A549 (cell line): ENCODE results near the gene FAN1.

Source experiments
- CBX2 ChIP-seq: fragments of 200-600 bp; sonication (generic); IDR thresholded peaks from 2 replicates; pipeline ENCODE4 v1.6.1; 2016; ENCODE audit warnings: low read depth, mild to moderate bottlenecking, borderline replicate concordance
- E2F6 ChIP-seq: IDR thresholded peaks from 2 replicates; pipeline ENCODE4 v1.6.1; 2012; ENCODE audit warnings: low read depth, borderline replicate concordance
- JUN ChIP-seq, 2 experiments: fragments of >200 bp; sonication (Bioruptor Twin); formaldehyde crosslinking; IDR thresholded peaks; 2 replicates in 1 of 2; 3 replicates in 1 of 2; pipeline ENCODE4 v1.6.1; 2016 to 2017
- MAZ ChIP-seq: fragments of 150-350 bp; IDR thresholded peaks from 2 replicates; pipeline ENCODE4 v1.6.1; 2014; ENCODE audit warnings: antibody characterized with exemption, low read depth, low read length, borderline replicate concordance
- POLR2A ChIP-seq: IDR thresholded peaks from 2 replicates; pipeline ENCODE4 v1.6.1; 2012; ENCODE audit warnings: mild to moderate bottlenecking, low read length
- POLR2AphosphoS2 ChIP-seq: conservative IDR thresholded peaks from 2 replicates; pipeline ENCODE4 v1.6.1; 2012; ENCODE audit warnings: low read length, improper control_type of control experiment, inconsistent platforms
- ZC3H11A ChIP-seq: fragments of 450-650 bp; IDR thresholded peaks from 2 replicates; pipeline ENCODE4 v1.6.1; 2014; ENCODE audit warnings: antibody characterized with exemption, mild to moderate bottlenecking
- TF ChIP-seq, protein P1 (sequence below): fragments of >200 bp; sonication (Bioruptor Twin); formaldehyde crosslinking; IDR thresholded peaks from 3 replicates; pipeline ENCODE4 v1.5.1; 2016
- TF ChIP-seq, protein P2 (sequence below): fragments of >200 bp; sonication (Bioruptor Twin); formaldehyde crosslinking; IDR thresholded peaks from 2 replicates; pipeline ENCODE4 v1.6.1; 2016

DNA sequence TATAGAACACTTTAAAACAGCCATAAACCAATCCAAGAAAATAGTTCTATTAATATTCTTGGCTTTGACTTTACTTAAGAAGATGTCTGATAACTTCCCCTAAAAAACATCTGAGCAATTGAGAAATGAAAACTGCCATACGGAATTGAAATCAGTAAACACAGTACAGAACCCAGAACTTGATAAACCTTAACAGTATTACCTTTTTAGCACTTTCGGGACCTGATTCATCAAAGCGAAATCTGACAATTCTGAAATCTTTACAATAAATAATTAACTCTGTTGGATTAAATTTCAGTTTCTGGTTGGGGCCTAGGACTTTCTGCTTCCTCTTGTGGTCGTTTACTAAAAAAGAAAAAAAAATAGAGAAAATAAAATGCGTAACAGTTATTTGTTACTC is 70.4 kb downstream of the FAN1 start:
- TF ChIP-seq, protein P1, sequence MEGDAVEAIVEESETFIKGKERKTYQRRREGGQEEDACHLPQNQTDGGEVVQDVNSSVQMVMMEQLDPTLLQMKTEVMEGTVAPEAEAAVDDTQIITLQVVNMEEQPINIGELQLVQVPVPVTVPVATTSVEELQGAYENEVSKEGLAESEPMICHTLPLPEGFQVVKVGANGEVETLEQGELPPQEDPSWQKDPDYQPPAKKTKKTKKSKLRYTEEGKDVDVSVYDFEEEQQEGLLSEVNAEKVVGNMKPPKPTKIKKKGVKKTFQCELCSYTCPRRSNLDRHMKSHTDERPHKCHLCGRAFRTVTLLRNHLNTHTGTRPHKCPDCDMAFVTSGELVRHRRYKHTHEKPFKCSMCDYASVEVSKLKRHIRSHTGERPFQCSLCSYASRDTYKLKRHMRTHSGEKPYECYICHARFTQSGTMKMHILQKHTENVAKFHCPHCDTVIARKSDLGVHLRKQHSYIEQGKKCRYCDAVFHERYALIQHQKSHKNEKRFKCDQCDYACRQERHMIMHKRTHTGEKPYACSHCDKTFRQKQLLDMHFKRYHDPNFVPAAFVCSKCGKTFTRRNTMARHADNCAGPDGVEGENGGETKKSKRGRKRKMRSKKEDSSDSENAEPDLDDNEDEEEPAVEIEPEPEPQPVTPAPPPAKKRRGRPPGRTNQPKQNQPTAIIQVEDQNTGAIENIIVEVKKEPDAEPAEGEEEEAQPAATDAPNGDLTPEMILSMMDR = no peak
- no peak for TF ChIP-seq E2F6
- TF ChIP-seq POLR2A = no peak
- TF ChIP-seq CBX2 = no peak
- TF ChIP-seq MAZ = no peak
- TF ChIP-seq JUN (IDR thresholded peaks at IDR 0.05) = no peak
- no peak for TF ChIP-seq ZC3H11A
- TF ChIP-seq, protein P2, sequence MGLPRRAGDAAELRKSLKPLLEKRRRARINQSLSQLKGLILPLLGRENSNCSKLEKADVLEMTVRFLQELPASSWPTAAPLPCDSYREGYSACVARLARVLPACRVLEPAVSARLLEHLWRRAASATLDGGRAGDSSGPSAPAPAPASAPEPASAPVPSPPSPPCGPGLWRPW = no peak
- no peak for TF ChIP-seq POLR2AphosphoS2
